ENCODE results near the gene CEPT1. TPM values are rescaled to one million over a fixed set of nuclear protein-coding genes. Genes with fewer than 3 reads are reported as not detected.

Gene CEPT1
- total RNA-seq, 1 experiment from 2014 or later = 29.3 TPM

DNA sequence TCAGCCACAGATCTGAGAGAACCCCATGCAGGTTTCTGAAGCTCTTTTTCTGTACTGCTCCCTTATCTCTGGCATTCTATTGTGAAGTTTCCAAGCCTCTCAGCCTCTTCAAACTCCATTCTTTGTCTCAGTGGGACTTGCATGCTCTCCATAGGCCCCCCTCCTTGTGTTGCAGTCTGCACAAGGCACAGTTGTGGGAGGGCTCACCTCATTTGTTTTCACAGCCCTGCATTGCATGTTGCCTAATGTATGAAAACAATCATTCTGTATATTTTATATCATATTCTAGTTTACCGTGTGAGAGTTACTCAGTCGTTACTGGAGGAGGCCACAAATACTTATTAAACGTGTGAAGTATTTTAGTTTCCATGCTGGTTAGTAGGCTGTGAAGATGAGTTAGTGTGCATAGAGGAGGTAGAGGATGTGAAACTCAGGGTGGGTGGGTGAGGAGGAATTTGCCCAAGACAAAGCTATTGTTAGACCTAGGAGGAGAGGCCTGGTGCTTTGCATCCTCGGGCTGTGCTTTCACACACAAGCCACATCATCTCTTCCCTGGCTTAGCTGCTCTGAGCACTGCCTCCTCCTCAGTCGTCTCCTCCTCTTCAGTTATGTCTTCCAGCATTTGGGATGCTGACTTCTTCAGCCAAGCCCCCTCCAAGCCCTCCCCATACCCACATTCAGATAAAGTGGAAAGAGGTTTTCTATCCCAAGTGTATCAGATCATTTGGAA, 79.7 kb downstream of the CEPT1 start (continued):
- TF ChIP-seq ZMAT4 (CRISPR knock-in tag; IDR thresholded peaks at IDR 0.05) (no peak), FOXP1 (CRISPR knock-in tag; IDR thresholded peaks at IDR 0.05; ENCODE audit: borderline replicate concordance) (no peak), JUN (CRISPR knock-in tag; IDR thresholded peaks at IDR 0.05) (no peak), ZNF219 (CRISPR knock-in tag; IDR thresholded peaks at IDR 0.05; ENCODE audit: borderline replicate concordance) (no peak)

GRCh38 chr1:111220302-111220890, 80.4 kb downstream of the CEPT1 start:
- Mint-ChIP-seq H3K36me3 (no peaks in the 10 kb centered on the region), H3K27me3 (ENCODE audit: low read depth) (no peaks in the 10 kb centered on the region), H3K4me3 (no peak overlapping the region), H3K9me3 (0 out of 2 replicates have a peak, but pooled peaks cover 11% of the 10 kb centered on the region), H3K4me1 (peaks cover 53% of the 10 kb centered on the region), H3K27ac (no peak overlapping the region)
- TF ChIP-seq, protein P1, sequence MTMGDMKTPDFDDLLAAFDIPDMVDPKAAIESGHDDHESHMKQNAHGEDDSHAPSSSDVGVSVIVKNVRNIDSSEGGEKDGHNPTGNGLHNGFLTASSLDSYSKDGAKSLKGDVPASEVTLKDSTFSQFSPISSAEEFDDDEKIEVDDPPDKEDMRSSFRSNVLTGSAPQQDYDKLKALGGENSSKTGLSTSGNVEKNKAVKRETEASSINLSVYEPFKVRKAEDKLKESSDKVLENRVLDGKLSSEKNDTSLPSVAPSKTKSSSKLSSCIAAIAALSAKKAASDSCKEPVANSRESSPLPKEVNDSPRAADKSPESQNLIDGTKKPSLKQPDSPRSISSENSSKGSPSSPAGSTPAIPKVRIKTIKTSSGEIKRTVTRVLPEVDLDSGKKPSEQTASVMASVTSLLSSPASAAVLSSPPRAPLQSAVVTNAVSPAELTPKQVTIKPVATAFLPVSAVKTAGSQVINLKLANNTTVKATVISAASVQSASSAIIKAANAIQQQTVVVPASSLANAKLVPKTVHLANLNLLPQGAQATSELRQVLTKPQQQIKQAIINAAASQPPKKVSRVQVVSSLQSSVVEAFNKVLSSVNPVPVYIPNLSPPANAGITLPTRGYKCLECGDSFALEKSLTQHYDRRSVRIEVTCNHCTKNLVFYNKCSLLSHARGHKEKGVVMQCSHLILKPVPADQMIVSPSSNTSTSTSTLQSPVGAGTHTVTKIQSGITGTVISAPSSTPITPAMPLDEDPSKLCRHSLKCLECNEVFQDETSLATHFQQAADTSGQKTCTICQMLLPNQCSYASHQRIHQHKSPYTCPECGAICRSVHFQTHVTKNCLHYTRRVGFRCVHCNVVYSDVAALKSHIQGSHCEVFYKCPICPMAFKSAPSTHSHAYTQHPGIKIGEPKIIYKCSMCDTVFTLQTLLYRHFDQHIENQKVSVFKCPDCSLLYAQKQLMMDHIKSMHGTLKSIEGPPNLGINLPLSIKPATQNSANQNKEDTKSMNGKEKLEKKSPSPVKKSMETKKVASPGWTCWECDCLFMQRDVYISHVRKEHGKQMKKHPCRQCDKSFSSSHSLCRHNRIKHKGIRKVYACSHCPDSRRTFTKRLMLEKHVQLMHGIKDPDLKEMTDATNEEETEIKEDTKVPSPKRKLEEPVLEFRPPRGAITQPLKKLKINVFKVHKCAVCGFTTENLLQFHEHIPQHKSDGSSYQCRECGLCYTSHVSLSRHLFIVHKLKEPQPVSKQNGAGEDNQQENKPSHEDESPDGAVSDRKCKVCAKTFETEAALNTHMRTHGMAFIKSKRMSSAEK (CRISPR knock-in tag; IDR thresholded peaks at IDR 0.05; ENCODE audit: borderline replicate concordance) = no peak
- TF ChIP-seq, protein P2, sequence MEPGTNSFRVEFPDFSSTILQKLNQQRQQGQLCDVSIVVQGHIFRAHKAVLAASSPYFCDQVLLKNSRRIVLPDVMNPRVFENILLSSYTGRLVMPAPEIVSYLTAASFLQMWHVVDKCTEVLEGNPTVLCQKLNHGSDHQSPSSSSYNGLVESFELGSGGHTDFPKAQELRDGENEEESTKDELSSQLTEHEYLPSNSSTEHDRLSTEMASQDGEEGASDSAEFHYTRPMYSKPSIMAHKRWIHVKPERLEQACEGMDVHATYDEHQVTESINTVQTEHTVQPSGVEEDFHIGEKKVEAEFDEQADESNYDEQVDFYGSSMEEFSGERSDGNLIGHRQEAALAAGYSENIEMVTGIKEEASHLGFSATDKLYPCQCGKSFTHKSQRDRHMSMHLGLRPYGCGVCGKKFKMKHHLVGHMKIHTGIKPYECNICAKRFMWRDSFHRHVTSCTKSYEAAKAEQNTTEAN (CRISPR knock-in tag; IDR thresholded peaks at IDR 0.05) = no peak
- ATAC-seq = no peak
- CTCF ChIA-PET = interaction anchor here (0.6 to 3.7 kb wide), 4 partner anchors 114 to 179 kb away, joined by 3 to 38 read pairs (median 5); no protein-coding TSS in a partner anchor
- POLR2A ChIA-PET = no interaction called here
- DNase-seq (ENCODE audit: low spot score) = no peak

DNA sequence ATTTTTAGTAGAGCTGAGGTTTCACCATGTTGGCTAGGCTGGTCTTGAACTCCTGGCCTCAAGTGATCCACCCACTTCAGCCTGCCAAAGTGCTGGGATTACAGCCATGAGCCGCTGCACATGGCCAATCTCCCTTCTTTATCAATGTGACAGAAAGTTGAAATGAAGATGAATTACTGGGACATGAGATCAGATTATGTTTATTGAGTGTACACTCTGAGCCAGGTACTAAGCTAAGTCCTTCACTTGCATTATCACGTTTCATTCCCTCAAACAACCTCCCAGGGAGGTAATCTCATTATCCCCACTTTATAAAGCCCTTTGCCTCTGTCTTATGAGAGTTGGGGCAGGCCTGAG, 81.2 kb downstream of the CEPT1 start:
- Mint-ChIP-seq H3K9me3 (0 out of 2 replicates have a peak, but pooled peaks cover 11% of the 10 kb centered on the region), H3K27ac (no peak overlapping the region), H3K27me3 (ENCODE audit: low read depth) (no peaks in the 10 kb centered on the region), H3K4me3 (no peak overlapping the region), H3K4me1 (peaks cover 53% of the 10 kb centered on the region), H3K36me3 (no peaks in the 10 kb centered on the region)
- DNase-seq (ENCODE audit: low spot score) (no peak), ATAC-seq (no peak)
- POLR2A ChIA-PET = no interaction called here
- CTCF ChIA-PET = interaction anchor here (0.6 to 5.8 kb wide), 4 partner anchors 60 to 180 kb away, joined by 3 to 63 read pairs (median 20); no protein-coding TSS in a partner anchor
- TF ChIP-seq NR1H2 (CRISPR knock-in tag; IDR thresholded peaks at IDR 0.05) (no peak), TCF7 (CRISPR knock-in tag; IDR thresholded peaks at IDR 0.05; ENCODE audit: low read depth) (no peak), FOXJ3 (CRISPR knock-in tag; IDR thresholded peaks at IDR 0.05; ENCODE audit: borderline replicate concordance) (no peak), ZNF281 (CRISPR knock-in tag; IDR thresholded peaks at IDR 0.05) (no peak), FOXP1 (CRISPR knock-in tag; IDR thresholded peaks at IDR 0.05; ENCODE audit: borderline replicate concordance) (no peak), FOXK1 (CRISPR knock-in tag; IDR thresholded peaks at IDR 0.05) (no peak), ZNF416 (CRISPR knock-in tag; IDR thresholded peaks at IDR 0.05) (no peak), RELA (CRISPR knock-in tag; IDR thresholded peaks at IDR 0.05; ENCODE audit: borderline replicate concordance) (no peak), CDX4 (CRISPR knock-in tag; IDR thresholded peaks at IDR 0.05; ENCODE audit: borderline replicate concordance) (no peak), ESRRA (CRISPR knock-in tag; IDR thresholded peaks at IDR 0.05; ENCODE audit: borderline replicate concordance) (no peak), GTF2I (CRISPR knock-in tag; conservative IDR thresholded peaks at IDR 0.05) (no peak), NFYB (CRISPR knock-in tag; conservative IDR thresholded peaks at IDR 0.05; ENCODE audit: low read depth) (no peak), ZBTB21 (CRISPR knock-in tag; IDR thresholded peaks at IDR 0.05; ENCODE audit: borderline replicate concordance) (no peak)
- TF ChIP-seq, protein P3, sequence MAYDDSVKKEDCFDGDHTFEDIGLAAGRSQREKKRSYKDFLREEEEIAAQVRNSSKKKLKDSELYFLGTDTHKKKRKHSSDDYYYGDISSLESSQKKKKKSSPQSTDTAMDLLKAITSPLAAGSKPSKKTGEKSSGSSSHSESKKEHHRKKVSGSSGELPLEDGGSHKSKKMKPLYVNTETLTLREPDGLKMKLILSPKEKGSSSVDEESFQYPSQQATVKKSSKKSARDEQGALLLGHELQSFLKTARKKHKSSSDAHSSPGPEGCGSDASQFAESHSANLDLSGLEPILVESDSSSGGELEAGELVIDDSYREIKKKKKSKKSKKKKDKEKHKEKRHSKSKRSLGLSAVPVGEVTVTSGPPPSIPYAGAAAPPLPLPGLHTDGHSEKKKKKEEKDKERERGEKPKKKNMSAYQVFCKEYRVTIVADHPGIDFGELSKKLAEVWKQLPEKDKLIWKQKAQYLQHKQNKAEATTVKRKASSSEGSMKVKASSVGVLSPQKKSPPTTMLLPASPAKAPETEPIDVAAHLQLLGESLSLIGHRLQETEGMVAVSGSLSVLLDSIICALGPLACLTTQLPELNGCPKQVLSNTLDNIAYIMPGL (CRISPR knock-in tag; IDR thresholded peaks at IDR 0.05) = no peak
